Amniotic epithelial cell (primary cell): Measurements from ENCODE around the gene PIGR.

Experiments used
- DNase-seq: peaks from one replicate; pipeline ENCODE4 v3.0.0-alpha.2; 2010; ENCODE audit warnings: low read depth

PIGR gene

DNA sequence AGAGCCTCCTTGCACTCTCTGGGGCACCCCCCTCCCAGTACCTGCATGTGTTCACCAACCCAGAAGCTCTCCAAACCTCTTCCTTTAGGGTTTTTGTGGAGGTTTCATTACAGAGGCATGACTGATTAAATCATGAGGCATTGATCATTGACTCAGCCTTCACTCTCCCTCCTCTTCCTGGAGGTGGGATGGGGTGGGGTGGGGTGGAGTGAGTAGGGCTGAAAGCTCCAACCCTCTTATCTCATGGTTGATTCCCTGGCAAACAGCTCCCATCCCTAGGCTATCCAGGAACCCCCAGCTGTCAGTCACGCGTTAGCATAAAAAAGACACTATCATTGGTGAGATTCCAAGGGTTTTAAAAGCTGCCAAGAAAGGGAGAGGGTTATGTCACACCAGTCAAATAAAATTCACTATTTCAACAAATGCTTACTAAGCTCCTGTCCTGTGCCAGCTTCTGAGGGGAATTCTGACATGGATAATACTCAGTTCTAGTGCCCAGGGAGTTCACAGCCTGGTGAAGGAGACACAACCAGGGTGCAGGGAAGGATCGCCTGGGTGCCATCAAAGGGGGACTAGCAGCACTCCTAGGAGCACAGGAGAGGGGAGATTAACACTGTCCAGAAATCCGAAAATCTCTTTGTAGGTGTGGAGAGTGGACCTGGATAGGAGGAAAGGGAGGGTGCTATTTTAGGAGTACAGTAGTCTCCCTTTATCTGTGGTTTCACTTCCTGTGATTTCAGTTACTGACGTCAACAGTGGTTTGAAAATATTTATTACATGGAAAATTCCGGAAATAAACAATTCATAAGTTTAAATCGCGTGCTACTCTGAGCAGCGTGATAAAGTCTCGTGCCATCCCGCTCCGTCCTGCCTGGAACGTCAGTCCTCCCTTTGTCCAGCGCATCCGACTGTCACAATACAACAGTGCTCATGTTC, 55.9 kb downstream of the PIGR start:
- DNase-seq = peak; percentile 89

DNA sequence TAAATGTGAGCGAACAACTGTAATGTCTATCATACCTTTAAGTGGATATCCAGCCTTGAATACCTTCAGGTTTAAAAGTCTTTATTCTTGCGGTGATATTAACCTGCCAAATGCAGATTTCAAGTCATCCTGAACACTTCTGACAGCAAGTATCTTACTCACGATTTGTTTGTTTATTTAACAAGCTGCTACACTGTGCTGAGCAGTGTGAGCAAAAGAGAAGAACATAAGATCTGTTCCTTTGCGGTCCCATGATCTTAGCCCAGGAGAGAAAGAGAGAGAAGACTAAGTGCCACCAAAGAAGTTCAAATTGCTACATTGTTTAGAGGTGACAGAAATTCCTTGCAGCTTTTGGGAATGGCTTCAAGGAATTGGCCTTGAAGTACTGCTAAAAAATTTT, 58.6 kb downstream of the PIGR start:
- DNase-seq = no peak

DNA sequence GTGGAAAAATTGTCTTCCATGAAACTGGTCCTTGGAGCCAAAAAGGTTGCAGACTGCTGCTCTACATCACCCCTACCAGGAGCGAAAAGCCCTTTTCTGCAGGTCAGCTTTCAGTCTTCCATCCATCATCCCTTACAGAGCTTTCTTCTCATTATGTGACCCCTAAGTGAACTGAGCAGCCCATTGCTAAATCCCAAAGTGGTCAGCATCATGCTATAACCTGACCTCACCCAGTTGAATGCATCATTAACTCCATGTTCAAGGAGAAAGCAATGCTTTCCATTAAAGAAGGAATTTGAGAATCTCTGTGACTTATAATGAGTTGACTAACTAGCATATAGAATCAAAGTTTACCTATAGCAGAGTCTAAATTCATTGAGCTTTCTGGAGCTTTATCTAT, 59.4 kb downstream of the PIGR start:
- no peak for DNase-seq

DNA sequence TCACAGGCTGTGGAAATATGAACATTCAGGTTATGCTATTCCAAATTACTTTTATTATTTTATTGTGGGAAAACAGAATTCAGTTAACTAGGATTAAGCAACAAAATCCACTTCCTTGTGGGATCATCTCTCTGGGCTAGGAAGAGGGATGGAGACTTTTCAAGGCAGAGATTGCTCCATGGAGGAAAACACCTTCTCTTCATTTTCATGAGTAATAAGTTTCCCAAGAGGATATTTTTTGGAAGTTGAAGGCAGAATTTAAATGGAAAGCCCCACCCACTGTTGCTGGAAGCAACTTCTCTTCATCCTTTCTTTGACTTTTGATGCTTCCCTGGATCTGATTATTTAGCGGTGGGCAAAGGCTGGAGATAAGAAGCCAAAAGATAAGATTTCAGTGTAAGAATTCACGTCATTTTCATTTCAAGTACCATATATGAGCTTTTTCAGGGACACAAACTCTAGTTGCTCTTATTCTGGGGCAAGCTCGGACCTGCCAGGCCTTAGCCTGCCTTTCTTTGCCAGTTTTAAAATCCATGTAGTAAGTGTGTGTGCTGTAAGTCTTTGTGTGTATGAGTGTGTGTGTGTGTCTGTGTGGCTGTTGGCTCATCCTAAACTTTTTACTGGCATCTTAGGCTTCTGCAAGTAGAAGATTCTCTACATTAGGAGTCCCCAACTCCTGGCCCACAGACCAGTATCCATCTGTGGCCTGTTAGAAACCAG, 60.8 kb downstream of the PIGR start:
- peak; percentile 53 for DNase-seq

DNA sequence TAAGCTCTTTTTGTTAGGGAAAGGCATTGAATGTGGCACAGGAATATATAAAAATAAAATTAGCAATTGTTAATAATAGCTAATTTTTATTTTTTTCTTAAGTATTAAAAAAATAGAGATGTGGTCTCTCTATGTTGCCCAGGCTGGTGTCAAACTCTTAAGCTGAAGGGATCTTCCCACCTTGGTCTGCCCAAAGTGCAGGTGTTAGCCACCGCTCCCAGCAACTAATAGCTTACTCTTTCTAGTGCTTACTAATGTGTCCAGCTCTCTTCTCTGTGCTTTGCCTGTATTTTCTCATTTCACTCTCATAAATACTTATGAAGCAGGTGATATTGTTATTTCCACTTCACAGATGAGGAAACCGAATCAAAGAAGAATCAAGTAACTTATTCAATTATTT, 62.4 kb downstream of the PIGR start:
- no peak for DNase-seq

DNA sequence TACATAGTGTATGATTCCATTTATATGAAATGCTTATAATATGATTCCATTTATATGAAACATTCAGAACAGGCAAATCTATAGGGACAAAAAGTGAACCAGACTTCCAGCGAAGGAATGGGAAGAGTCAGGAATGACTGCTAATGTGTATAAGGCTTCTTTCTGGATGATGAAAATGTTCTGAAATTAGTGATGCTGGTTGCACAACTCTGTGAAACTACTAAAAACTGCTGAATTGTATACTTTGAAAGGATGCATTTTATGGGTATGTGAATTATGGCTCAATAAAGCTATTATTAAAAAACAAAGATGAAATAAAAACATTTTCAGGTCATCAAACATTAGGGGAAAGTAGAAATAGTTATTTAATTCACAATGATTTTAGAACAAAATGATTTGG, 63.1 kb downstream of the PIGR start:
- no peak for DNase-seq

DNA sequence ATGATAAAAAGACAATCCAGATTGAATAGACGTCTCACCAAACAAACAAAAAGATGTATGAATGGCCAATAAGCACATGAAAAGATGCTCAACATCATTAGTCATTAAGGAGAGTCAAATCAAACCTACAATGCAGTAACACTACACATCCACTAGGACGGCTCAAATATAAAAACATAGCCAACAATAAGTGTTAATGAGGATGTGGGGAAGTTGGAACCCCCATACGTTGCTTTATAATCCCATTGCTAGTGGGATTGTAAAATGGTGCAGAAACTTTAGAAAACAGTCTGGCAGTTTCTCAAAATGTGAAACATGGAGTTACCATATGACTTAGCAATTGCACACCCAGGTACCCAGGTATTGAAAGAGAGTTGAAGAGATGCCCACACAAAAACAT, 63.7 kb downstream of the PIGR start:
- DNase-seq = no peak

DNA sequence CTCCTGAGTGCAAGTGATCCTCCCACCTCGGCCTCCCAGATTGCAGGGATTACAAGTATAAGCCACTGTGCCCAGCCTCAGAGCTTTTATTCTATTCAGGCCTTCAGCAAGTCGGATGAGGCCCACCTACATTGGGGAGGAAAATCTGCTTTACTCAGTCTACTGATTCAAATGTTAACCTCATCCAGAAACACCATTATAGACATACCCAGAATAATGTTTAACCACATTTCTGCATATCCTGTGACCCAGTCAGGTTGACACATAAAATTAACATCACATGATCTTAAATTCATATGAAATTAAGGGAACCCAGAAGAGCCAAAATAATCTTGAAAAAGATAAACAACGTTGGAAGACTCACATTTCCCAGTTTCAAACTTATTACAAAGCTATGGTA, 66.0 kb downstream of the PIGR start:
- no peak for DNase-seq
